Caki2 (cell line): ENCODE measurements around the gene CALHM6. TPM values are rescaled to one million over a fixed set of nuclear protein-coding genes. Genes with fewer than 3 reads are reported as not detected.
A peak's percentile ranks its signal among the peaks of the same experiment; 100 is the strongest.

Experiments
- DNase-seq: peaks from one replicate; pipeline ENCODE4 v3.0.0-alpha.2; 2015; ENCODE audit warnings: low read depth
- in situ Hi-C: cut with HindIII; loops from 2 replicates; pipeline ENCODE4 v1.10.0; 2016; ENCODE audit warnings: low sequenced_read_pairs, low pct_unique_long_range_greater_than_20kb, mixed read lengths
- total RNA-seq: library from RNA; depleted of rRNA; stranded (reverse); fragments of >200 nt; shearing (Covaris generic); gene quantifications from 2 replicates; pipeline ENCODE4 v1.2.3, GENCODE V29; 2014; ENCODE audit warnings: low replicate concordance; rRNA removed

CALHM6 gene
- total RNA-seq, result not detected in 2 replicates

GRCh38 chr6:116461331-116461931, at the start of gene CALHM6:
Gene CALHM6, plus strand, starts transcription at chr6:116461375. Its CDS starts 555 bp downstream, at chr6:116461930.
- no peak for DNase-seq
- in situ Hi-C loops, result no loop called here

- no peak for DNase-seq
- in situ Hi-C loops, result no loop called here
Observed at GRCh38 chr6:116412270-116412669, 48.9 kb upstream of the CALHM6 start.

- in situ Hi-C loops, result no loop called here
- no peak for DNase-seq
Observed at GRCh38 chr6:116413357-116413756, 47.8 kb upstream of the CALHM6 start.

GRCh38 chr6:116417661-116418060, 43.5 kb upstream of the CALHM6 start:
- no peak for DNase-seq
- in situ Hi-C loops, result no loop called here

- in situ Hi-C loops, result no loop called here
- DNase-seq, result no peak
Observed at GRCh38 chr6:116419069-116419786, 41.9 kb upstream of the CALHM6 start.

GRCh38 chr6:116420341-116420740, 40.8 kb upstream of the CALHM6 start:
- in situ Hi-C loops, result no loop called here
- no peak for DNase-seq

GRCh38 chr6:116422238-116422637, 38.9 kb upstream of the CALHM6 start:
- in situ Hi-C loops, result no loop called here
- no peak for DNase-seq

GRCh38 chr6:116424001-116424400, 37.2 kb upstream of the CALHM6 start:
- in situ Hi-C loops, result no loop called here
- DNase-seq, result no peak

- no peak for DNase-seq
- in situ Hi-C loops, result no loop called here
Observed at GRCh38 chr6:116426551-116426950, 34.6 kb upstream of the CALHM6 start.

GRCh38 chr6:116429111-116429510, 32.1 kb upstream of the CALHM6 start:
- no peak for DNase-seq
- in situ Hi-C loops, result no loop called here

GRCh38 chr6:116430860-116431259, 30.3 kb upstream of the CALHM6 start:
- DNase-seq, result no peak
- in situ Hi-C loops, result no loop called here

- DNase-seq, result no peak
- in situ Hi-C loops, result no loop called here
Observed at GRCh38 chr6:116431964-116432595, 29.1 kb upstream of the CALHM6 start.

GRCh38 chr6:116433206-116433712, 27.9 kb upstream of the CALHM6 start:
- no peak for DNase-seq
- in situ Hi-C loops, result no loop called here

GRCh38 chr6:116434056-116434725, 27.0 kb upstream of the CALHM6 start:
- DNase-seq, result no peak
- in situ Hi-C loops, result no loop called here

- no peak for DNase-seq
- in situ Hi-C loops, result no loop called here
Observed at GRCh38 chr6:116436586-116436985, 24.6 kb upstream of the CALHM6 start.

GRCh38 chr6:116437656-116438055, 23.5 kb upstream of the CALHM6 start:
- in situ Hi-C loops, result no loop called here
- no peak for DNase-seq

GRCh38 chr6:116438590-116439448, 22.4 kb upstream of the CALHM6 start:
- DNase-seq, result peak; percentile 28
- in situ Hi-C loops, result no loop called here

GRCh38 chr6:116439522-116440051, 21.6 kb upstream of the CALHM6 start:
- in situ Hi-C loops, result no loop called here
- DNase-seq, result no peak
